HEK293 (cell line): ENCODE results near the gene PTPRJ.

Experiments
- HOXA7 ChIP-seq: sonication (generic); formaldehyde crosslinking; IDR thresholded peaks from 2 replicates; pipeline ENCODE4 v1.8.1; 2022; ENCODE audit warnings: missing genetic modification reagents, borderline replicate concordance
- PRDM1 ChIP-seq: fragments of 450-650 bp; formaldehyde crosslinking; IDR thresholded peaks from 2 replicates; pipeline ENCODE4; 2016; ENCODE audit warnings: missing biosample characterization, missing genetic modification characterization
- ZNF121 ChIP-seq: fragments of 450-650 bp; formaldehyde crosslinking; IDR thresholded peaks from 2 replicates; pipeline ENCODE4 v1.5.1; 2016; ENCODE audit warnings: missing biosample characterization, missing genetic modification characterization
- ZNF341 ChIP-seq: fragments of 450-650 bp; formaldehyde crosslinking; IDR thresholded peaks from 2 replicates; pipeline ENCODE4; 2016; ENCODE audit warnings: low read depth, missing biosample characterization, missing genetic modification characterization
- ZNF707 ChIP-seq: fragments of 450-650 bp; formaldehyde crosslinking; IDR thresholded peaks from 2 replicates; pipeline ENCODE4 v1.5.1; 2016; ENCODE audit warnings: missing biosample characterization, missing genetic modification characterization
- ZNF792 ChIP-seq: fragments of 450-650 bp; formaldehyde crosslinking; IDR thresholded peaks from 2 replicates; pipeline ENCODE4 v1.5.1; 2016; ENCODE audit warnings: missing biosample characterization, missing genetic modification characterization
- ZNF837 ChIP-seq: fragments of 450-650 bp; formaldehyde crosslinking; IDR thresholded peaks from 2 replicates; pipeline ENCODE4 v1.5.1; 2016; ENCODE audit warnings: missing biosample characterization, missing genetic modification characterization
- TF ChIP-seq, protein P1 (sequence below): fragments of 450-650 bp; formaldehyde crosslinking; IDR thresholded peaks from 2 replicates; pipeline ENCODE4 v1.5.1; 2016; ENCODE audit warnings: missing biosample characterization, missing genetic modification characterization
- TF ChIP-seq, protein P2 (sequence below): fragments of 450-650 bp; formaldehyde crosslinking; IDR thresholded peaks from 2 replicates; pipeline ENCODE4 v1.5.1; 2016; ENCODE audit warnings: missing biosample characterization, missing genetic modification characterization
- TF ChIP-seq, protein P3 (sequence below): fragments of 450-650 bp; formaldehyde crosslinking; IDR thresholded peaks from 2 replicates; pipeline ENCODE4 v1.5.1; 2016; ENCODE audit warnings: missing biosample characterization, missing genetic modification characterization
- TF ChIP-seq, protein P4 (sequence below): fragments of 450-650 bp; formaldehyde crosslinking; IDR thresholded peaks from 2 replicates; pipeline ENCODE4 v1.5.1; 2016; ENCODE audit warnings: missing biosample characterization, missing genetic modification characterization

DNA sequence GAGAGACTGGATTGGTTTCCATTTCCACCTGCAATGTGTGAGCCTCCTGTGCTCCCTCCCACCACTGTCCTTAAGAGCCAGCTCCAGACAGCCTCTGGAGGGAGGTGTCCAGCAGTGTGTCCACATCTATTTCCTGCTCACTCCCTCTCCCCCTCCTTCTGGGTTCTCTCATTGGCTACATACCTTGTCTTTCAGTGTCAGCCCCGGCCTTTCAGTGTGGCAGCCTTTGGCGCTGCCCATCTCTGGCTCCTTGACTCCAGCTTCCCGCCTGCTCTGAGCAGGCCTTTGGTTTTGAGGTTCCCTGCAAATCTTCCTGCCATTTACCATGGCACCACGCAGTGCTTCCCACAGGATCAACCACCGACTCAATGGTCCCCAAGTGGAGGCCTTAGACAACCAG lies 19.0 kb upstream of the PTPRJ start:
- TF ChIP-seq, protein P1, sequence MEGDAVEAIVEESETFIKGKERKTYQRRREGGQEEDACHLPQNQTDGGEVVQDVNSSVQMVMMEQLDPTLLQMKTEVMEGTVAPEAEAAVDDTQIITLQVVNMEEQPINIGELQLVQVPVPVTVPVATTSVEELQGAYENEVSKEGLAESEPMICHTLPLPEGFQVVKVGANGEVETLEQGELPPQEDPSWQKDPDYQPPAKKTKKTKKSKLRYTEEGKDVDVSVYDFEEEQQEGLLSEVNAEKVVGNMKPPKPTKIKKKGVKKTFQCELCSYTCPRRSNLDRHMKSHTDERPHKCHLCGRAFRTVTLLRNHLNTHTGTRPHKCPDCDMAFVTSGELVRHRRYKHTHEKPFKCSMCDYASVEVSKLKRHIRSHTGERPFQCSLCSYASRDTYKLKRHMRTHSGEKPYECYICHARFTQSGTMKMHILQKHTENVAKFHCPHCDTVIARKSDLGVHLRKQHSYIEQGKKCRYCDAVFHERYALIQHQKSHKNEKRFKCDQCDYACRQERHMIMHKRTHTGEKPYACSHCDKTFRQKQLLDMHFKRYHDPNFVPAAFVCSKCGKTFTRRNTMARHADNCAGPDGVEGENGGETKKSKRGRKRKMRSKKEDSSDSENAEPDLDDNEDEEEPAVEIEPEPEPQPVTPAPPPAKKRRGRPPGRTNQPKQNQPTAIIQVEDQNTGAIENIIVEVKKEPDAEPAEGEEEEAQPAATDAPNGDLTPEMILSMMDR (tag by site-specific recombination) = no peak
- TF ChIP-seq, protein P2, sequence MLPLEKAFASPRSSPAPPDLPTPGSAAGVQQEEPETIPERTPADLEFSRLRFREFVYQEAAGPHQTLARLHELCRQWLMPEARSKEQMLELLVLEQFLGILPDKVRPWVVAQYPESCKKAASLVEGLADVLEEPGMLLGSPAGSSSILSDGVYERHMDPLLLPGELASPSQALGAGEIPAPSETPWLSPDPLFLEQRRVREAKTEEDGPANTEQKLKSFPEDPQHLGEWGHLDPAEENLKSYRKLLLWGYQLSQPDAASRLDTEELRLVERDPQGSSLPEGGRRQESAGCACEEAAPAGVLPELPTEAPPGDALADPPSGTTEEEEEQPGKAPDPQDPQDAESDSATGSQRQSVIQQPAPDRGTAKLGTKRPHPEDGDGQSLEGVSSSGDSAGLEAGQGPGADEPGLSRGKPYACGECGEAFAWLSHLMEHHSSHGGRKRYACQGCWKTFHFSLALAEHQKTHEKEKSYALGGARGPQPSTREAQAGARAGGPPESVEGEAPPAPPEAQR (tag by site-specific recombination) = no peak
- TF ChIP-seq ZNF121 (no peak), HOXA7 (CRISPR knock-in tag) (no peak), PRDM1 (tag by site-specific recombination) (no peak), ZNF707 (tag by site-specific recombination) (no peak), ZNF792 (no peak), ZNF341 (tag by site-specific recombination) (no peak), ZNF837 (no peak)
- TF ChIP-seq, protein P3, sequence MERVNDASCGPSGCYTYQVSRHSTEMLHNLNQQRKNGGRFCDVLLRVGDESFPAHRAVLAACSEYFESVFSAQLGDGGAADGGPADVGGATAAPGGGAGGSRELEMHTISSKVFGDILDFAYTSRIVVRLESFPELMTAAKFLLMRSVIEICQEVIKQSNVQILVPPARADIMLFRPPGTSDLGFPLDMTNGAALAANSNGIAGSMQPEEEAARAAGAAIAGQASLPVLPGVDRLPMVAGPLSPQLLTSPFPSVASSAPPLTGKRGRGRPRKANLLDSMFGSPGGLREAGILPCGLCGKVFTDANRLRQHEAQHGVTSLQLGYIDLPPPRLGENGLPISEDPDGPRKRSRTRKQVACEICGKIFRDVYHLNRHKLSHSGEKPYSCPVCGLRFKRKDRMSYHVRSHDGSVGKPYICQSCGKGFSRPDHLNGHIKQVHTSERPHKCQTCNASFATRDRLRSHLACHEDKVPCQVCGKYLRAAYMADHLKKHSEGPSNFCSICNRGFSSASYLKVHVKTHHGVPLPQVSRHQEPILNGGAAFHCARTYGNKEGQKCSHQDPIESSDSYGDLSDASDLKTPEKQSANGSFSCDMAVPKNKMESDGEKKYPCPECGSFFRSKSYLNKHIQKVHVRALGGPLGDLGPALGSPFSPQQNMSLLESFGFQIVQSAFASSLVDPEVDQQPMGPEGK (tag by site-specific recombination) = no peak
- TF ChIP-seq, protein P4, sequence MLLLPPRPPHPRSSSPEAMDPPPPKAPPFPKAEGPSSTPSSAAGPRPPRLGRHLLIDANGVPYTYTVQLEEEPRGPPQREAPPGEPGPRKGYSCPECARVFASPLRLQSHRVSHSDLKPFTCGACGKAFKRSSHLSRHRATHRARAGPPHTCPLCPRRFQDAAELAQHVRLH = no peak
